WTC11 (cell line): ENCODE measurements around the gene NUB1.

Experiments
- FOXP1 ChIP-seq: sonication (generic); formaldehyde crosslinking; IDR thresholded peaks from 2 replicates; pipeline ENCODE4 v1.8.0; 2022; ENCODE audit warnings: missing genetic modification reagents, mild to moderate bottlenecking, moderate library complexity, borderline replicate concordance
- GABPB1 ChIP-seq: sonication (generic); formaldehyde crosslinking; IDR thresholded peaks from 2 replicates; pipeline ENCODE4 v1.8.1; 2023; ENCODE audit warnings: mild to moderate bottlenecking, missing genetic modification reagents
- TF ChIP-seq, protein P1 (sequence below): fragments of 250-450 bp; sonication (Bioruptor Pico); IDR thresholded peaks from 2 replicates; pipeline ENCODE4 v1.9.0; 2021; ENCODE audit warnings: mild to moderate bottlenecking
- TF ChIP-seq, protein P2 (sequence below): fragments of 200-600 bp; IDR thresholded peaks from 2 replicates; pipeline ENCODE4 v1.8.0; 2022; ENCODE audit warnings: antibody characterized with exemption
- TF ChIP-seq, protein P3 (sequence below): sonication (generic); formaldehyde crosslinking; IDR thresholded peaks from 2 replicates; pipeline ENCODE4 v1.8.1; 2022; ENCODE audit warnings: missing genetic modification reagents, borderline replicate concordance

DNA sequence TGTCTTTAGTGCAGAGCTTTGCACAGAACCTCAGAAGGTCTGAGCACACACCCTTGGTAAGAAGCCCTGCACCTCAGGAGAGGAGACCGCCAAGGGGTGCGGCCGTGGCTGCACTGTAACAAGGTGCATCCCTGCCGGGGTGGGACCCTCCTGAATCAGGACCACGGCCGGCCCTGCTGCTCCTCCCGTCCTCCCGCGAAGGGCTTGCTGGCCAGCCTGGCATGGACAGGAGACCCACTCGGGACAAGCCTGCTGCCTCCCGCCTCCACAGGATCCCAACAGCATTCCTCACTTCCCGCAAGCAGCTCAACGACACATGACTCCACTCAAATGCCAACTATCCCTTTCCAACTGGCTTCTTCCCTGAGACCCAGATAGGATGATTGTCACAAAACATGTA, 55.4 kb downstream of the NUB1 start:
- TF ChIP-seq, protein P1, sequence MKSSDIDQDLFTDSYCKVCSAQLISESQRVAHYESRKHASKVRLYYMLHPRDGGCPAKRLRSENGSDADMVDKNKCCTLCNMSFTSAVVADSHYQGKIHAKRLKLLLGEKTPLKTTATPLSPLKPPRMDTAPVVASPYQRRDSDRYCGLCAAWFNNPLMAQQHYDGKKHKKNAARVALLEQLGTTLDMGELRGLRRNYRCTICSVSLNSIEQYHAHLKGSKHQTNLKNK, result no peak
- TF ChIP-seq, protein P2, sequence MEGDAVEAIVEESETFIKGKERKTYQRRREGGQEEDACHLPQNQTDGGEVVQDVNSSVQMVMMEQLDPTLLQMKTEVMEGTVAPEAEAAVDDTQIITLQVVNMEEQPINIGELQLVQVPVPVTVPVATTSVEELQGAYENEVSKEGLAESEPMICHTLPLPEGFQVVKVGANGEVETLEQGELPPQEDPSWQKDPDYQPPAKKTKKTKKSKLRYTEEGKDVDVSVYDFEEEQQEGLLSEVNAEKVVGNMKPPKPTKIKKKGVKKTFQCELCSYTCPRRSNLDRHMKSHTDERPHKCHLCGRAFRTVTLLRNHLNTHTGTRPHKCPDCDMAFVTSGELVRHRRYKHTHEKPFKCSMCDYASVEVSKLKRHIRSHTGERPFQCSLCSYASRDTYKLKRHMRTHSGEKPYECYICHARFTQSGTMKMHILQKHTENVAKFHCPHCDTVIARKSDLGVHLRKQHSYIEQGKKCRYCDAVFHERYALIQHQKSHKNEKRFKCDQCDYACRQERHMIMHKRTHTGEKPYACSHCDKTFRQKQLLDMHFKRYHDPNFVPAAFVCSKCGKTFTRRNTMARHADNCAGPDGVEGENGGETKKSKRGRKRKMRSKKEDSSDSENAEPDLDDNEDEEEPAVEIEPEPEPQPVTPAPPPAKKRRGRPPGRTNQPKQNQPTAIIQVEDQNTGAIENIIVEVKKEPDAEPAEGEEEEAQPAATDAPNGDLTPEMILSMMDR, result no peak
- TF ChIP-seq FOXP1, result no peak
- TF ChIP-seq GABPB1 (CRISPR knock-in tag), result no peak
- TF ChIP-seq, protein P3, sequence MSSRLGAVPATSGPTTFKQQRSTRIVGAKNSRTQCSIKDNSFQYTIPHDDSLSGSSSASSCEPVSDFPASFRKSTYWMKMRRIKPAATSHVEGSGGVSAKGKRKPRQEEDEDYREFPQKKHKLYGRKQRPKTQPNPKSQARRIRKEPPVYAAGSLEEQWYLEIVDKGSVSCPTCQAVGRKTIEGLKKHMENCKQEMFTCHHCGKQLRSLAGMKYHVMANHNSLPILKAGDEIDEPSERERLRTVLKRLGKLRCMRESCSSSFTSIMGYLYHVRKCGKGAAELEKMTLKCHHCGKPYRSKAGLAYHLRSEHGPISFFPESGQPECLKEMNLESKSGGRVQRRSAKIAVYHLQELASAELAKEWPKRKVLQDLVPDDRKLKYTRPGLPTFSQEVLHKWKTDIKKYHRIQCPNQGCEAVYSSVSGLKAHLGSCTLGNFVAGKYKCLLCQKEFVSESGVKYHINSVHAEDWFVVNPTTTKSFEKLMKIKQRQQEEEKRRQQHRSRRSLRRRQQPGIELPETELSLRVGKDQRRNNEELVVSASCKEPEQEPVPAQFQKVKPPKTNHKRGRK (CRISPR knock-in tag), result no peak
